ENCODE data around the gene NOM1. TPM values are rescaled to one million over a fixed set of nuclear protein-coding genes. Genes with fewer than 3 reads are reported as not detected.

NOM1 gene
- total RNA-seq, 3 donors from 2014 or later = 13.9 to 20.9 (median 15.9) TPM

DNA sequence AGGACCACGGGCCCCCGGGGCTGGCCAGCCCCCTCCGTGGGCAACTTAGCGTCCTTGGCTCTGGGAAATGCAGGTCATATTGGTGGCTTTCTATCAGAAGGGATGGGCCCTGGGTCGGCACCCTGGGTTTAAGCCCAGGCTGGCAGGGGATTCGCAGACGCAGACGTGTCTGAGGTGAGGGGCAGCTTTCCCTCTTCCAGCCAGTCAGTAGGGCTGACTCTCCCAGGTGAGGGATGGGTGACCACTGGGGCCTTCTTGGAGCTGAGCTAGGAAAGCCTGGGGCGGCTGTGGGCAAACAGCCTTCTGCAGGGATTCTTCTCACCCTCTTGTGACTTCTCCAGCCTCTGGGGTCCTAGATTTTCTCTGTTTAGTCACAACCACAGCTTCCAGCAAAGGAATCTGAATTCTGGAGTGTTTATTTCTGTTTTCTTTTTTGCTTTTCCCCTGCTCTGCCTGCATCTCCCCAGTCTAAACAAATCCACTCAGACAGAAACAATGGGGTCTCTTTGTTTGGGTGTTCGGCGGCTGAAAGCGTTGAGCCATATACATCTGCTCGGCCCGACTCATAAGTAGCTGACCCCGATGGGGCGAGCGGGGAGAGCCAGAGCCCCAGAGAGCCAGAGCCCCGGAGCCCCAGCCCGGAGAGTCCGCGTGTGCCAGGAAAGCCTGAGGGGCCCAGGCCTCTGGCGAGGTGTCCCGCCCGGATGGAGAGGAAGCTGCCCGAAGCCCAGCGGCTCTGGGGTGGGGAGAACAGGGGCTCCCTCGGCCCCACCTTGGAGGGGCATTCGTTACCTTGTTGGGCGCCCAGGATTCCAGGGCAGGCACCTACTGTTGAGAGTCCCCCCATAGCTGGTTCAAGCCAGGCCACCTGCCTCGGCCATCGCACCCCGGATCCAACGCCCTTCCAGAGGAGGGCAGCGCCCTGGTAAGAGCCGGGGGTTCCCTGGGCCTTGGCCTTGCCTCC is 59.0 kb downstream of the NOM1 start:
- intact Hi-C loops (cut with DNase I, micrococcal nuclease) = no loop called here
- DNase-seq (peak in 1 of 3 donors; percentile 50), ATAC-seq (no peak)
- peak overlapping the region; percentile 7 for H3K4me3 ChIP-seq
- H3K4me1 ChIP-seq (ENCODE audit: low read depth) = peaks cover 27% of the 10 kb centered on the region
- H3K36me3 ChIP-seq (ENCODE audit: low read depth) = no peaks in the 10 kb centered on the region
- H3K9me3 ChIP-seq = no peaks in the 10 kb centered on the region
- no peak for TF ChIP-seq CTCF (IDR thresholded peaks at IDR 0.05)

DNA sequence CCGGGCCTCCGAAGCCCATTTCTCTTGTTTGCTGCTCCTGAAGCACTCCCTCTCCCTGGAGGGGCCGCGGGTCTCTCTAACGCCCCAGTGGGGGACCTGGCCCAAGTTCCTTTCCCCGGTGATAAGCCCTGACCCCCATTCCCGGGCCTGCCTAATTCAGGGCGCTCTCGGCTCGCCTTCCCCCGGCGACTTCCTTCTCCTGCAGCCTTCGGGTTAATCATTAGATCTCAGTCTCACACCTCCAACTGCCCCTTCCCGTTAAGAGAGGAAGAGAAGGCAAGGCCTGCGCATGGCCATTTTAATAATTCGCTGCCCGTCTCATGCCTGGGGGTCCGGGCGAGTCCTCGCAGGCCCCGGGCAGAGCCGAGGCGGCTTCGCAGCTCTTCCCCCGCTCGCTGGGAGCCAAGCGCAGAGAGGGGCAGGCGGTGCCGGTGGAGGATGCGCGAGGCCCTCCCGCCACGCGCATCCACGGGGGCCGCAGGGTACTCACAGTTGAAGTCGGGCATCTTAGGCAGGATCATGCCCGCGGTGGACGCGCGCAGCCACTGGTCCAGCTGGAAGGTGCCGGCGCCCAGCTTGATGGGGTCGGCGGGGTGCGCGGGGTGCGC is 59.8 kb downstream of the NOM1 start:
- DNase-seq = peak; percentile 71 to 78 (median 77)
- H3K4me3 ChIP-seq = peak overlapping the region; percentile 7
- no peaks in the 10 kb centered on the region for H3K36me3 ChIP-seq (ENCODE audit: low read depth)
- peaks cover 26% of the 10 kb centered on the region for H3K4me1 ChIP-seq (ENCODE audit: low read depth)
- intact Hi-C loops (cut with DNase I, micrococcal nuclease) = no loop called here
- H3K9me3 ChIP-seq = no peaks in the 10 kb centered on the region
- ATAC-seq = peak; percentile 69
- TF ChIP-seq CTCF (IDR thresholded peaks at IDR 0.05) = no peak

- intact Hi-C loops (cut with DNase I, micrococcal nuclease) = no loop called here
Measured at GRCh38 chr7:157009778-157010587, 60.5 kb downstream of the NOM1 start.

GRCh38 chr7:157010588-157011332 is 61.2 kb downstream of the NOM1 start, which contains the start of gene MNX1:
Gene MNX1, minus strand, starts transcription at chr7:157010663. Its CDS starts 313 bp downstream, at chr7:157010350.
- H3K9me3 ChIP-seq = no peaks in the 10 kb centered on the region
- ATAC-seq (peak; percentile 84), DNase-seq (peak; percentile 90 to 91 (median 91))
- H3K4me1 ChIP-seq (ENCODE audit: low read depth) = peaks cover 22% of the 10 kb centered on the region
- intact Hi-C loops (cut with DNase I, micrococcal nuclease) = no loop called here
- H3K4me3 ChIP-seq = peak within 1 kb of the TSS; percentile 42
- TF ChIP-seq CTCF (IDR thresholded peaks at IDR 0.05) = no peak
- H3K36me3 ChIP-seq (ENCODE audit: low read depth) = no peaks in the 10 kb centered on the region

More at GRCh38 chr7:157009778-157010587, 60.5 kb downstream of the NOM1 start:
- ATAC-seq = peak; percentile 12
- Histone ChIP-seq H3K4me3 (peak overlapping the region; percentile 42), H3K4me1 (ENCODE audit: low read depth) (peaks cover 22% of the 10 kb centered on the region), H3K9me3 (no peaks in the 10 kb centered on the region), H3K36me3 (ENCODE audit: low read depth) (no peaks in the 10 kb centered on the region)
- DNase-seq = no peak
- TF ChIP-seq CTCF (IDR thresholded peaks at IDR 0.05) = no peak
